ENCODE results near the gene DMKN.
A peak's percentile ranks its signal among the peaks of the same experiment; 100 is the strongest.

DMKN gene

GRCh38 chr19:35552534-35553384 lies 39.3 kb upstream of the DMKN start:
- no peak for DNase-seq (ENCODE audit: extremely low read depth, insufficient read length)
- no peaks in the 10 kb centered on the region for H3K27me3 ChIP-seq (replicated peaks; ENCODE audit: control insufficient read depth, insufficient read depth, low read length)
- TF ChIP-seq, protein P1, sequence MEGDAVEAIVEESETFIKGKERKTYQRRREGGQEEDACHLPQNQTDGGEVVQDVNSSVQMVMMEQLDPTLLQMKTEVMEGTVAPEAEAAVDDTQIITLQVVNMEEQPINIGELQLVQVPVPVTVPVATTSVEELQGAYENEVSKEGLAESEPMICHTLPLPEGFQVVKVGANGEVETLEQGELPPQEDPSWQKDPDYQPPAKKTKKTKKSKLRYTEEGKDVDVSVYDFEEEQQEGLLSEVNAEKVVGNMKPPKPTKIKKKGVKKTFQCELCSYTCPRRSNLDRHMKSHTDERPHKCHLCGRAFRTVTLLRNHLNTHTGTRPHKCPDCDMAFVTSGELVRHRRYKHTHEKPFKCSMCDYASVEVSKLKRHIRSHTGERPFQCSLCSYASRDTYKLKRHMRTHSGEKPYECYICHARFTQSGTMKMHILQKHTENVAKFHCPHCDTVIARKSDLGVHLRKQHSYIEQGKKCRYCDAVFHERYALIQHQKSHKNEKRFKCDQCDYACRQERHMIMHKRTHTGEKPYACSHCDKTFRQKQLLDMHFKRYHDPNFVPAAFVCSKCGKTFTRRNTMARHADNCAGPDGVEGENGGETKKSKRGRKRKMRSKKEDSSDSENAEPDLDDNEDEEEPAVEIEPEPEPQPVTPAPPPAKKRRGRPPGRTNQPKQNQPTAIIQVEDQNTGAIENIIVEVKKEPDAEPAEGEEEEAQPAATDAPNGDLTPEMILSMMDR (IDR thresholded peaks at IDR 0.05; ENCODE audit: insufficient read depth, low read length, poor library complexity, severe bottlenecking): no peak

DNA sequence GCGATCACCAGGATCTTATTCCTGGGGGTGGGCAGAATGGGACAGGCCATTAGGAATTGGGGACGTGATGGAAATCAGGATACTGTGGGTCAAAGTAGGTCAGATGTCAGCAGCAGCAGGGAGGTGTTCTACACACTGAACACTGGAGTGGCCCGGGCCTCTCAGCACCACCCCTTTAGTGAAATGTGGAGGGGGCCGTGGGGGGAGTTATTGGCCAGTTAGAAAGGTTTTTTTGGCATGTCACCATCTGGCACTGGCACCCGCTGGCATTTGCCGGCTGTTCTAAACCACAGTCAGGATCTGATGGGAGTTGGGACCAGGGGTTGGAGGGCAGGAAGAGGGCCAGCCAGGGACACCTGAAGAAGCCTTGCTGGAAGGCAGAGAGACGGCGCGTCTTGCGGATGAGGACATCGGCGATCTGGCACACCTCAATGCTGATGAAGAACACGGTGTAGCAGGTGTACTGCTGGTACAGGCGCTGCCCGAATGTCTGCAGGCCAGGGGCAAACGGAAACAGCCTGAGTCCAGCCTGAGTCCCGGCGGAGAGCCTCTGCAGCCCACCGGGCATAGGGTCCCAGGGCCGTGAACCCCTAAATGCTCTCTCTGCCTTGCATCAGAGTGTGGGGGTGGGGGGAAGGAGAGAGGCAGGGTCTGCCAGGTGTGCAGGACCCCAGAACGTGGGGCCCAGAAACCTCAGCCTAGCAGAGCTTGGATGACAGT lies 37.8 kb upstream of the DMKN start:
- TF ChIP-seq, protein P1 (IDR thresholded peaks at IDR 0.05; ENCODE audit: insufficient read depth, low read length, poor library complexity, severe bottlenecking): no peak
- DNase-seq (ENCODE audit: extremely low read depth, insufficient read length): no peak
- H3K27me3 ChIP-seq (replicated peaks; ENCODE audit: control insufficient read depth, insufficient read depth, low read length): no peaks in the 10 kb centered on the region
- H3K36me3 ChIP-seq (ENCODE audit: control insufficient read depth, insufficient read depth, low read length): peaks cover 6% of the 10 kb centered on the region; the same call in 1 of the 2 replicates
- H3K4me3 ChIP-seq (replicated peaks; ENCODE audit: low read depth, low read length): no peak overlapping the region

More at GRCh38 chr19:35552534-35553384, 39.3 kb upstream of the DMKN start:
- Histone ChIP-seq H3K4me3 (replicated peaks; ENCODE audit: low read depth, low read length) (no peak overlapping the region), H3K36me3 (ENCODE audit: control insufficient read depth, insufficient read depth, low read length) (peaks cover 6% of the 10 kb centered on the region; the same call in 1 of the 2 replicates)

DNA sequence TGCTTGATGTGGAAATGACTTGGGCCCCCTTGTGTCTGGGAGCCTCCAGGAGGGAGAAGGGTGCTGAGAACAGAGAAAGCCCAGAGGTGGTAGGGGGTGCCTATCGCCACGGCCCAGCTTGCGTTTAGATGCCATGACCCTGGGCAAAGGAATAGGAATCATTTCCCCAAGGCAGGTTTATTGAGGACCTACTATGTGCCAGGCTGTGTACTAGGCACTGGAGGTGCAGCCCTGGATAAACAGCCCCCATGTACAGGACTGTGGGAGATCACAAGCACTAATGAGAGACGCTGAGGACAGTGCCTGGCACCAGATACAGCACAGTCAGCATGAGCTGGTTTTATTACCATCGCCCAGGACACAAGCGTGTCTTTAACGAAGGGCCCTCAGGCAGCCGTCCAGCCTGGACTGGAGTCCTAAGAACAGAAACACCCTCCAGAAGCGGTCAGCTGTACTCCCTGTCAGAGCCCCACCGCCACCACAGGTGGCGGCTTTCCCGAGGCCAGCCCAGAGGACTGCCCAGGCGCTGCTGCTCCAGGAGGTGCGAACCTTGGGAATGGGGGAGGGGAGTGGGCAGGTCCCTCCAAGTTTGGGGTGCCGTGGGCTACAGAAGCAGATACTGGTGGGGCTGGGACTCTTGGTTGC lies 36.6 kb upstream of the DMKN start:
- TF ChIP-seq, protein P1 (IDR thresholded peaks at IDR 0.05; ENCODE audit: insufficient read depth, low read length, poor library complexity, severe bottlenecking): no peak
- Histone ChIP-seq H3K27me3 (replicated peaks; ENCODE audit: control insufficient read depth, insufficient read depth, low read length) (no peaks in the 10 kb centered on the region), H3K36me3 (ENCODE audit: control insufficient read depth, insufficient read depth, low read length) (peaks cover 6% of the 10 kb centered on the region; the same call in 1 of the 2 replicates), H3K4me3 (replicated peaks; ENCODE audit: low read depth, low read length) (no peak overlapping the region)
- DNase-seq (ENCODE audit: extremely low read depth, insufficient read length): no peak

GRCh38 chr19:35549174-35549788 lies 35.8 kb upstream of the DMKN start:
- TF ChIP-seq, protein P1 (IDR thresholded peaks at IDR 0.05; ENCODE audit: insufficient read depth, low read length, poor library complexity, severe bottlenecking): peak; percentile 67
- Histone ChIP-seq H3K27me3 (replicated peaks; ENCODE audit: control insufficient read depth, insufficient read depth, low read length) (no peaks in the 10 kb centered on the region), H3K36me3 (ENCODE audit: control insufficient read depth, insufficient read depth, low read length) (peaks cover 6% of the 10 kb centered on the region; the same call in 1 of the 2 replicates), H3K4me3 (replicated peaks; ENCODE audit: low read depth, low read length) (no peak overlapping the region)
- peak; percentile 46 for DNase-seq (ENCODE audit: extremely low read depth, insufficient read length)

GRCh38 chr19:35546532-35546931 lies 33.1 kb upstream of the DMKN start:
- peak overlapping the region; percentile 78 for H3K4me3 ChIP-seq (replicated peaks; ENCODE audit: low read depth, low read length)
- TF ChIP-seq, protein P1 (IDR thresholded peaks at IDR 0.05; ENCODE audit: insufficient read depth, low read length, poor library complexity, severe bottlenecking): no peak
- no peaks in the 10 kb centered on the region for H3K27me3 ChIP-seq (replicated peaks; ENCODE audit: control insufficient read depth, insufficient read depth, low read length)
- DNase-seq (ENCODE audit: extremely low read depth, insufficient read length): no peak
- H3K36me3 ChIP-seq (ENCODE audit: control insufficient read depth, insufficient read depth, low read length): peaks cover 9% of the 10 kb centered on the region

Data from GM06990 (cell line).